Stomach (tissue), 4 donors: Measurements from ENCODE around the gene ADAMTS16.

Source experiments
- CTCF ChIP-seq, 7 experiments: fragments of 450-650 bp in 4 of 7; fragments of 200-600 bp in 3 of 7; sonication (generic) in 3 of 7; IDR thresholded peaks; one replicate each; pipeline ENCODE4 v1.5.1; 2016 to 2019; ENCODE audit warnings: antibody characterized with exemption in 7 of 7, control low read depth in 2 of 7, mild to moderate bottlenecking in 1 of 7
- EP300 ChIP-seq: sonication (generic); formaldehyde crosslinking; IDR thresholded peaks from one replicate; pipeline ENCODE4 v1.6.1; 2017; ENCODE audit warnings: antibody characterized with exemption
- POLR2A ChIP-seq, 4 donors: fragments of 450-650 bp; IDR thresholded peaks; one replicate each; pipeline ENCODE4 v1.6.1; 2016; ENCODE audit warnings: antibody characterized with exemption in 4 of 4, control low read depth in 2 of 4, mild to moderate bottlenecking in 1 of 4, moderate library complexity in 1 of 4
- POLR2AphosphoS5 ChIP-seq, 3 donors: sonication (generic); formaldehyde crosslinking; IDR thresholded peaks; one replicate each; pipeline ENCODE4 v1.6.1; 2016; ENCODE audit warnings: antibody characterized with exemption in 3 of 3

- no peak for TF ChIP-seq CTCF (IDR thresholded peaks at IDR 0.05)
- TF ChIP-seq POLR2AphosphoS5 (IDR thresholded peaks at IDR 0.05) = no peak
- TF ChIP-seq POLR2A (IDR thresholded peaks at IDR 0.05) = no peak
- no peak for TF ChIP-seq EP300
Observed at GRCh38 chr5:5352675-5353074, 212.5 kb downstream of the ADAMTS16 start.
